K562 (cell line): ENCODE data around the gene CD4. TPM values are rescaled to one million over a fixed set of nuclear protein-coding genes. Genes with fewer than 3 reads are reported as not detected.

ENCODE experiments used
- BDP1 ChIP-seq: IDR thresholded peaks from 3 replicates; pipeline ENCODE4 v1.6.1; 2011; ENCODE audit not compliant: insufficient read length, insufficient read depth
- CBFA2T2 ChIP-seq: fragments of 450-650 bp; conservative IDR thresholded peaks from 2 replicates; pipeline ENCODE4 v1.6.1; 2017; ENCODE audit warnings: mild to moderate bottlenecking
- ELK1 ChIP-seq: sonication (generic); formaldehyde crosslinking; IDR thresholded peaks from 2 replicates; pipeline ENCODE4 v1.8.1; 2022; ENCODE audit warnings: missing genetic modification reagents
- FOSL1 ChIP-seq: fragments of 200-800 bp; sonication (Bioruptor generic); conservative IDR thresholded peaks from 2 replicates; pipeline ENCODE4 v1.6.1; 2016; ENCODE audit warnings: missing genetic modification characterization, missing compliant biosample characterization
- HOXB6 ChIP-seq: fragments of 250-450 bp; sonication (Bioruptor Pico); IDR thresholded peaks from 2 replicates; pipeline ENCODE4 v1.5.1; 2022; ENCODE audit warnings: mild to moderate bottlenecking, borderline replicate concordance
- KLF16 ChIP-seq: IDR thresholded peaks from 2 replicates; pipeline ENCODE4 v1.6.1; 2016; ENCODE audit warnings: antibody characterized with exemption
- MCM7 ChIP-seq, 2 experiments: fragments of 450-650 bp; IDR thresholded peaks; 2 replicates each; pipeline ENCODE4 v1.6.1; 2016 to 2018
- NBN ChIP-seq: fragments of 450-650 bp; IDR thresholded peaks from 2 replicates; pipeline ENCODE4 v1.6.1; 2016; ENCODE audit warnings: low read depth, mild to moderate bottlenecking
- POLR2AphosphoS5 ChIP-seq: IDR thresholded peaks from 2 replicates; pipeline ENCODE4 v1.6.1; 2011; ENCODE audit warnings: mild to moderate bottlenecking, low read depth, low read length, moderate library complexity; ENCODE audit not compliant: control insufficient read depth, insufficient read depth
- RB1 ChIP-seq: fragments of 450-650 bp; IDR thresholded peaks from 2 replicates; pipeline ENCODE4 v1.6.1; 2017; ENCODE audit warnings: low read depth, mild to moderate bottlenecking
- SPI1 ChIP-seq: IDR thresholded peaks from 2 replicates; pipeline ENCODE4 v1.6.1; 2011; ENCODE audit warnings: low read depth, low read length, control low read depth, borderline replicate concordance
- TBP ChIP-seq: optimal IDR thresholded peaks from 2 replicates; pipeline ENCODE3; 2011; ENCODE audit warnings: low read depth, low read length, improper control_type of control experiment
- WHSC1 ChIP-seq: IDR thresholded peaks from one replicate; pipeline ENCODE4 v1.6.1; 2012; ENCODE audit warnings: low read length, control low read depth, inconsistent platforms
- ZKSCAN8 ChIP-seq: fragments of 200-800 bp; sonication (Bioruptor generic); IDR thresholded peaks from 2 replicates; pipeline ENCODE4 v1.6.1; 2016; ENCODE audit warnings: missing genetic modification characterization, missing compliant biosample characterization
- ZNF174 ChIP-seq: fragments of 250-450 bp; sonication (Bioruptor Pico); IDR thresholded peaks from 2 replicates; pipeline ENCODE4 v1.4.0; 2020; ENCODE audit warnings: mild to moderate bottlenecking
- ZNF77 ChIP-seq: fragments of 250-450 bp; sonication (Bioruptor Pico); IDR thresholded peaks from 2 replicates; pipeline ENCODE4 v1.5.0; 2020
- polyA plus RNA-seq, 8 experiments: library from polyadenylated mRNA; depleted of rRNA in 4 of 8; stranded (reverse) in 5 of 8; unstranded in 3 of 8; fragments of >200 nt; fragmentation: Nextera tagmentation in 2 of 8; fragmentation: Illumina TruSeq in 1 of 8; extraction: Ambion mirVana in 2 of 8; extraction: Trizol in 1 of 8; gene quantifications; 2 replicates each; pipeline versions ENCODE4 v1.2.1 to v1.2.3, GENCODE V29; 2011 to 2014; ENCODE audit warnings: inconsistent platforms in 1 of 8, missing spikeins in 1 of 8
- total RNA-seq, 7 experiments: library from RNA; depleted of rRNA in 6 of 7; stranded (reverse); fragments of >200 nt in 6 of 7; fragmentation: Illumina TruSeq in 2 of 7; extraction: Trizol in 2 of 7; gene quantifications; 2 replicates each; pipeline versions ENCODE4 v1.2.1 to v1.2.3, GENCODE V29; 2011 to 2021; ENCODE audit warnings: low replicate concordance in 1 of 7
- TF ChIP-seq, protein P1 (sequence below), 2 experiments: fragments of 450-650 bp; formaldehyde crosslinking in 1 of 2; IDR thresholded peaks; 2 replicates each; pipeline versions ENCODE4 v1.4.0 to v1.6.1; 2014 to 2020; ENCODE audit warnings: mild to moderate bottlenecking in 2 of 2, borderline replicate concordance in 1 of 2, low read depth in 1 of 2
- TF ChIP-seq, protein P2 (sequence below): IDR thresholded peaks from 2 replicates; pipeline ENCODE4 v1.6.1; 2011; ENCODE audit not compliant: insufficient read length; ENCODE audit errors: extremely low read depth

Gene CD4
- total and polyA plus RNA-seq, 9 of the 15 experiments (the other 6 are each of a cell fraction or from before 2014, with no cell fraction given): 0.06 to 0.27 (median 0.09) TPM; not detected in 5

GRCh38 chr12:6827982-6828780, 38.9 kb downstream of the CD4 start, which contains the start of gene P3H3 (continued):
- TF ChIP-seq, protein P1, sequence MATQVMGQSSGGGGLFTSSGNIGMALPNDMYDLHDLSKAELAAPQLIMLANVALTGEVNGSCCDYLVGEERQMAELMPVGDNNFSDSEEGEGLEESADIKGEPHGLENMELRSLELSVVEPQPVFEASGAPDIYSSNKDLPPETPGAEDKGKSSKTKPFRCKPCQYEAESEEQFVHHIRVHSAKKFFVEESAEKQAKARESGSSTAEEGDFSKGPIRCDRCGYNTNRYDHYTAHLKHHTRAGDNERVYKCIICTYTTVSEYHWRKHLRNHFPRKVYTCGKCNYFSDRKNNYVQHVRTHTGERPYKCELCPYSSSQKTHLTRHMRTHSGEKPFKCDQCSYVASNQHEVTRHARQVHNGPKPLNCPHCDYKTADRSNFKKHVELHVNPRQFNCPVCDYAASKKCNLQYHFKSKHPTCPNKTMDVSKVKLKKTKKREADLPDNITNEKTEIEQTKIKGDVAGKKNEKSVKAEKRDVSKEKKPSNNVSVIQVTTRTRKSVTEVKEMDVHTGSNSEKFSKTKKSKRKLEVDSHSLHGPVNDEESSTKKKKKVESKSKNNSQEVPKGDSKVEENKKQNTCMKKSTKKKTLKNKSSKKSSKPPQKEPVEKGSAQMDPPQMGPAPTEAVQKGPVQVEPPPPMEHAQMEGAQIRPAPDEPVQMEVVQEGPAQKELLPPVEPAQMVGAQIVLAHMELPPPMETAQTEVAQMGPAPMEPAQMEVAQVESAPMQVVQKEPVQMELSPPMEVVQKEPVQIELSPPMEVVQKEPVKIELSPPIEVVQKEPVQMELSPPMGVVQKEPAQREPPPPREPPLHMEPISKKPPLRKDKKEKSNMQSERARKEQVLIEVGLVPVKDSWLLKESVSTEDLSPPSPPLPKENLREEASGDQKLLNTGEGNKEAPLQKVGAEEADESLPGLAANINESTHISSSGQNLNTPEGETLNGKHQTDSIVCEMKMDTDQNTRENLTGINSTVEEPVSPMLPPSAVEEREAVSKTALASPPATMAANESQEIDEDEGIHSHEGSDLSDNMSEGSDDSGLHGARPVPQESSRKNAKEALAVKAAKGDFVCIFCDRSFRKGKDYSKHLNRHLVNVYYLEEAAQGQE (IDR thresholded peaks at IDR 0.05; ENCODE audit: borderline replicate concordance): peak; percentile 26; the same call in 1 of the 2 replicates
- TF ChIP-seq, protein P1 (CRISPR knock-in tag; IDR thresholded peaks at IDR 0.05; ENCODE audit: low read depth): no peak
- no peak for TF ChIP-seq ELK1 (CRISPR knock-in tag)
- no peak for TF ChIP-seq HOXB6 (CRISPR knock-in tag)
- no peak for TF ChIP-seq SPI1
- no peak for TF ChIP-seq MCM7 (IDR thresholded peaks at IDR 0.05)
- TF ChIP-seq TBP: peak; percentile 18
- TF ChIP-seq NBN: 0 out of 2 replicates have a peak, but pooled peaks have one; percentile 17
- no peak for TF ChIP-seq POLR2AphosphoS5
- no peak for TF ChIP-seq KLF16
- no peak for TF ChIP-seq BDP1
- no peak for TF ChIP-seq FOSL1 (tag)
- no peak for TF ChIP-seq WHSC1
- no peak for TF ChIP-seq ZNF174
- TF ChIP-seq ZNF77: no peak
- TF ChIP-seq RB1: peak; percentile 53; the same call in 1 of the 2 replicates
- TF ChIP-seq, protein P2, sequence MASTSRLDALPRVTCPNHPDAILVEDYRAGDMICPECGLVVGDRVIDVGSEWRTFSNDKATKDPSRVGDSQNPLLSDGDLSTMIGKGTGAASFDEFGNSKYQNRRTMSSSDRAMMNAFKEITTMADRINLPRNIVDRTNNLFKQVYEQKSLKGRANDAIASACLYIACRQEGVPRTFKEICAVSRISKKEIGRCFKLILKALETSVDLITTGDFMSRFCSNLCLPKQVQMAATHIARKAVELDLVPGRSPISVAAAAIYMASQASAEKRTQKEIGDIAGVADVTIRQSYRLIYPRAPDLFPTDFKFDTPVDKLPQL: no peak
- TF ChIP-seq CBFA2T2: no peak
- no peak for TF ChIP-seq ZKSCAN8 (CRISPR knock-in tag)
